ENCODE data around the gene IL31. TPM values are rescaled to one million over a fixed set of nuclear protein-coding genes. Genes with fewer than 3 reads are reported as not detected.

IL31 gene
- not detected in 2 replicates for total RNA-seq

GRCh38 chr12:122174155-122174845, at the start of gene IL31:
TSS of gene IL31 (minus strand) at chr12:122174221. CDS start at chr12:122174172, 49 bp downstream.

GRCh38 chr12:122203301-122204166, 29.5 kb upstream of the IL31 start, which contains the start of gene B3GNT4:
TSS of gene B3GNT4 (plus strand) at chr12:122203709. CDS start at chr12:122204619, 910 bp downstream.

GRCh38 chr12:122182887-122183587, 9.0 kb upstream of the IL31 start, which contains the start of gene LRRC43:
TSS of gene LRRC43 (plus strand) at chr12:122183123. CDS start at chr12:122183145, 22 bp downstream.

Other genes with a start within 250 kb of the IL31 start
- gene BCL7A, start 152.3 kb downstream of the IL31 start, total RNA-seq, result 6.6 and 8.4 TPM in 2 replicates
- 19.1 and 31.8 TPM in 2 replicates for gene MLXIP, start 95.5 kb downstream of the IL31 start, total RNA-seq
- gene LRRC43, start 8.9 kb upstream of the IL31 start, total RNA-seq, result 0.26 and 0.98 TPM in 2 replicates
- under 0.01 and 0.17 TPM in 2 replicates for gene B3GNT4, start 29.5 kb upstream of the IL31 start, total RNA-seq
- gene DIABLO, start 51.8 kb upstream of the IL31 start, total RNA-seq, result 50.8 and 61.5 TPM in 2 replicates
- gene VPS33A, start 92.3 kb upstream of the IL31 start, total RNA-seq, result 16.9 and 19.1 TPM in 2 replicates
- gene CLIP1, start 248.4 kb upstream of the IL31 start, total RNA-seq, result 23.6 and 28.7 TPM in 2 replicates

Data from dermis lymphatic vessel endothelial cell (primary cell).